ENCODE measurements around the gene DBR1.

Gene DBR1, protein sequence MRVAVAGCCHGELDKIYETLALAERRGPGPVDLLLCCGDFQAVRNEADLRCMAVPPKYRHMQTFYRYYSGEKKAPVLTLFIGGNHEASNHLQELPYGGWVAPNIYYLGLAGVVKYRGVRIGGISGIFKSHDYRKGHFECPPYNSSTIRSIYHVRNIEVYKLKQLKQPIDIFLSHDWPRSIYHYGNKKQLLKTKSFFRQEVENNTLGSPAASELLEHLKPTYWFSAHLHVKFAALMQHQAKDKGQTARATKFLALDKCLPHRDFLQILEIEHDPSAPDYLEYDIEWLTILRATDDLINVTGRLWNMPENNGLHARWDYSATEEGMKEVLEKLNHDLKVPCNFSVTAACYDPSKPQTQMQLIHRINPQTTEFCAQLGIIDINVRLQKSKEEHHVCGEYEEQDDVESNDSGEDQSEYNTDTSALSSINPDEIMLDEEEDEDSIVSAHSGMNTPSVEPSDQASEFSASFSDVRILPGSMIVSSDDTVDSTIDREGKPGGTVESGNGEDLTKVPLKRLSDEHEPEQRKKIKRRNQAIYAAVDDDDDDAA

DNA sequence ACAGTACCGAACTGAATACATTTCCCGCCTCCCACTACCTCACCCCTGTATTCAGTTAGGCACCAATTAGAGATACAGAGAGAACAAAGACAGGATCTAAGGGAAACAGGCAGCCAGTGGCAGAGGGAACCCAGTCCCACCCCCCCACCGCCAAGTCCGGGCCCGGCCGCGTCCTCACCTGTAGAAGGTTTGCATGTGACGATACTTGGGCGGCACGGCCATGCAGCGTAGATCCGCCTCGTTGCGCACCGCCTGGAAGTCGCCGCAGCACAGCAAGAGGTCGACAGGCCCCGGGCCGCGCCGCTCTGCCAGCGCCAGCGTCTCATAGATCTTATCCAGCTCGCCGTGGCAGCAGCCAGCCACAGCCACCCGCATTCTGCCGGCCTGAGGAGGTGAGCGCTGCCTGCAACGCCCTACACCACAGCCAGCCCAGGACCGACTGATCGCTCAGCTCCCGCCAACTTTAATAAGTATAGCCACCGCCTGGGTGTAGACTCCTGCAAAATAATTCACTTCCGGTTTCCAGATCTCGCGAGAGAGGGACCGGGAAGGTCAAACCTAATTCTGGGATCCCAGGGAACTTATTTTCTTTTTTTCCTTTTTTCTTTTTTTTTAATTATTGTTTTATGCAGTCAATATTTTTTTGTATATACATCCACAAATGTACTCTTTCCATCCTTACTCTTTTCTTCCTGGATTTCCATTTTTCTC is at the start of gene DBR1:
Gene DBR1, minus strand, starts transcription at position 501 of the 711 bp plus-strand sequence. Its CDS starts 126 bp downstream, at position 375.
- peak; percentile 90 for DNase-seq

DNA sequence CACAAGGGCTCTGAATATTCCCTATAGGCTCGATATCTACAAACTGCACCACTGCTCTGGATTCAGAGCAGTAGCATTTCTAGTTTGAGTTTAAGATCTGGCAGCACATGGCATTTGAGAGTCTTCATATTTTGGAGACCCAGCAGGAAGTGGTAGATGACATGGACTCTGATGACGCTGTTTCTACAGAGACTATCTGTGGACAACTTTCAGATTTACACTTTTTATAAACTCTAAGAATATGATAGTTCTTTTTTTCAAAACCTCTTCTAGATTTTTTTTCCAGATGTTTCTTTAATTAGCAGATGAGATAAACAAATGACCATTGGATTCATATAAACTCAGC is 48.2 kb upstream of the DBR1 start:
- DNase-seq = peak; percentile 23

DNA sequence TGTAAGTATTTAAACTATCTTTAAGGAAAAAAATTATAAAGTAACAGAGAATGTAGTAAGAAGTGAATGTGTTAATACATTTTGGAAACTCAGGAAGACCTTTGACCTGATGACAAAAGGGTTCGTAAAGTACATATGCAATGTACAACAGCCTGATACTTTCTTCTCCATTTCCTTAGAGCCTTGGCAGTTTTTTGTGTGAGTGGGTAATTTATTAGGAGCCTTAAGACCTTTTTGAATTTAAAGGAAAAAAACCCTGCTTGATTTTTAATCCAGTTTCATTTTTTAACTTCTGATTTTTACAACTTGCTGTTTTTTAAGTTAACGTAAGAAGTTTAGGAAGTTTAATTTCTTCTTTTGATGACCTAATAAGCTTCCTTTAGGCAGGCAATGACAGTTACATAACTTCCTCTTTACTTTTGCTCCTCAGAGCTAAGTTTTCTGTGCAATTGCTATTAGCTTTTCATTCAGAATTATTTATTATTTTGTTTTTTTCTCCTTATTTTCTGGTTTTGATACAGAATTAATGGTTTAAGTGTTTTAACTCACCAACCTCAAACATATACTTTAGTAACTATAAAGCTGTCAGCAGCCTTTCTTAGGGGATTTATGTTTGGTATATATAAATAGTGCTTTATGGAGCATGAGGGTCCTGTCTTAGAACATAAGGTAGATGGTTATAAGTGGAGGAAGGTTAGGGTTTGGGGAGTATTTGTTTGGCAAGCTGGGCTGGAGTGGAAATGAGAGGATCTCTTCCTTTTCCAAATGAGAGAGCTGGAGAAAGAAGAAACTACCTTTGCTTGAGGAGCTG is 47.6 kb upstream of the DBR1 start:
- no peak for DNase-seq

DNA sequence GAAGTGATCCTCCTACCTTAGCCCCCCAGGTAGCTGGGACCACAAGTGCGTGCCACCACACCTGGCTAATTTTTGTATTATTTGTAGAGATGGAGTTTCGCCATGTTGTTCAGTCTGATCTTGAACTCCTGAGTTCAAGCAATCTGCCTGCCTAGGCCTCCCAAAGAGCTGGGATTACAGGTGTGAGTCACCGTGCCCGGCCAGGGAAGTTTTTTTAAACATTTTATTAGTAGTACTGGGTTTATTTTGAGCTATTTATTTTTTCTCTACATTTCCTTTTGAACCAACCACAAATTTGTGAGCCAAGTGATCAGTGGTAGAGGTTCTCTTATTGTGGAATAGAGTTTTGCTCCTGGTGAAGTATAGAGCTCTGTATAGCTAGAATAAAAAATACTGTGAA is 46.1 kb upstream of the DBR1 start:
- no peak for DNase-seq

DNA sequence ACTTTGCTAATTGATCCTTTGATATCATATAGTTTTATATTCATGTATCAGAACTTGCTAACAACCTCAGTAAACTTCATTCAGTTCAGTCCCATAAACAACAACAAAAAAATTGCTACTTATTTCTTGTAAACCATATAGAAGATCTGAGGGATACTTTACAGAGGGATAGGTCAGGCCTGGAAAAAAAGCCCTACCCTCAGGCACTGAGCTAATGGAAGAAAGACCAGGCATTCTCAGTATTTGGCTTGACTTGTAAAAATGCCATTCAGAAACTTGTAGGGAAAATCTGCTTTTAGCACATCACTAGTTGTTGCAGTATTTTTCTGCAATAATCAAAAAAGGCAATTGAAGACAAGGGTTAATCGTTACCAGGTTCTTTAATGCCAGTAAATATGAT is 45.5 kb upstream of the DBR1 start:
- no peak for DNase-seq

DNA sequence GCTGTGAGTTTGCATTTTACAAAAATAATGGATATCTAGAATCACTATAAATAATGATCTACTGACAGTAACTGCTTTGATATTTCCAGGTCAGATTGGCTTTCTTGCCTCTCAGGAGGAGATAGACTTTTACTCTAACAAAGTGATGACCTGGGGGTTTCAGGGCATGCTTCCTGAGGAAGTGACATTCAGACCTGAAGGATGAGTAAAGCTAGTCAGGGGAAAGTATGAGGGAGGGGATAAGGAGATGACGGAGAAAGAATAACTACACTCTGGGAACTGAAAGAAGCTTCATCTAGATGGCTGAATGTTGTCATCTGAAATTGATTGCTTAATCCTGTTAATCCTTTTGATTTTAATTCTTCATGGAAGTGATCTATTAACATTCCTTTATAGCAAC is 44.5 kb upstream of the DBR1 start:
- peak; percentile 56 for DNase-seq

DNA sequence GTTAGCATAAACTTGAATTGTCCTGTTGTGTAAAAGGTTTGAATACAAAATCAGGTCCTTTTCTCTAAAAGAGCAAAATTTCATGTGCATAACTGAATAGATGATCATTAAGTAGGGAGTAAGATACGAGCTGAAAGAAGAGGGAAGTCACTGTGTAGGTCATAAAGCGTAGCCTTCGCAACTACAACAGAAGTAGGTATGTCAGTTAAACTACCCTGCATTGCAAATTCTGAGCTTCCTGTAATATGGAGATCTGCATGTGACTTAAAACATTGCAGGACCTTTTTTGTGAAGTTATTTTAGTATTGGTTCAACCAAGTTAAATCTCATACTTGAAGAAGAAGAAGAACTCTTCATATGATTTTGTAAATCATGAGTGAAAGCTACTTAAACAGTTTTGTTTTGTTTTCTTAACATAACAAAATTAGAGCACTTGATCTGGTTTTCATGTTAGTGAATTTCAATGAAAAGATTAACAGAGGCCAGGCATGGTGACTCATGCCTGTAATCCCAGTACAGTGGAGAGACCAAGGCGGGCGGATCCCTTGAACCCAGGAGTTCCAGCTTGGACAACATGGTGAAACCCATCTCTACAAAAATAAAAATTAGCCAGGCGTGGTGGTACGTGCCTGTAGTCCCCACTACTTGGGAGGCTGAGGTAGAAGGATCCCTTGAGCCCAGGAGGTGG is 38.8 kb upstream of the DBR1 start:
- DNase-seq = no peak

DNA sequence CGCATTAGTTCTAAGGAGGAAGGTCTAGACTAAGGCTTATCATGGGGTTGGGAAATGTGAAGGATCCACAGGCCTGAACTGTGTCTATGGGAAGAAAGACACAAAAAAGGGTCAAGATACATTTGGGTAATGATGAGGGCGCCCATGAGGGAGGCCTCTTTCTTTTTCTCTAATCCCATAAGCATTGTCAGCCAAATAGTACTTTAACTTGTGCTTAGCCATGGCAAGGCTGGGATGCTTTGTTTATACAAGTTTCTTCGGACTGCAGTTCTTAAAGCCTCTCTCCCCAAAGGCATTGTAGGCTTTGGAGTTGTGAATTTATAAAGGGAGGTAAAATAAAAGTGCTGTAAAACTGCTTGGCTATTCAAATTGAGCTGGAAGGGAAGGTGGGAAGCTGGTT is 35.8 kb upstream of the DBR1 start:
- DNase-seq = no peak

DNA sequence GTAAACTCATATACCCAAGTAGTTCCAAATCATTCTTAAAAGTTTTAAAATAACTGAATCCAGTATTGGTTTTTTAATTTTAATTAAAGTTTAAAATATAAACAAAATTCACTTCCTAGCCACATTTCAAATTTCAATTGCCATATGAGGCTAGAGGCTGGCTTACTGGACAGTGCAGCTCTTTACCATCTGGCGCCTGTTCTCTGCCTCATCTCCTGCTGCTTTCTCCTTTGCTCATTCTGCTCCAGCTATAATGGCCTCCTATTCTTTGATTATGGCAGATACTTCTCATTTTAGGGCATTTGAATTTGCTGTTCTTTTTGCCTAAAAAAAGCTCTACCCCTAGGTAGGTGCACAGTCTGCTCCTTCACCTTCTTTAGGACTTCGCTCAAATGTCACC is 31.5 kb upstream of the DBR1 start:
- no peak for DNase-seq

DNA sequence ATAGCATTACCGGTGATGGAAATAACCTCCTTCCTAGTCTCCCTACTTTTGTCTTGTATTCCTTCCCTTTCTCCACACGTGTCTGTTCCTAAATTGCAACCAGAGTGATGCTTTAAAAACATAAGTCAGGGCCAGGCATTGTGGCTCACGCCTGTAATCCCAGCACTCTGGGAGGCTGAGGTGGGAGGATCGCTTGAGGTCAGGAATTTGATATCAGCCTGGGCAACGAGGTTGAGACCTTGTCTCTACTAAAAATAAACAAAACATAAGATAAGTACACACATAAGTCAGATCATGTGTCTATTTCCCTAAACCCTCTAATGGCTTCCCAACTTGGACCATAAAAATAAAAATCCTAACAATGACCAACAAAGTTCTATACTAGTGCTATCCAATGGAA is 30.8 kb upstream of the DBR1 start:
- no peak for DNase-seq

DNA sequence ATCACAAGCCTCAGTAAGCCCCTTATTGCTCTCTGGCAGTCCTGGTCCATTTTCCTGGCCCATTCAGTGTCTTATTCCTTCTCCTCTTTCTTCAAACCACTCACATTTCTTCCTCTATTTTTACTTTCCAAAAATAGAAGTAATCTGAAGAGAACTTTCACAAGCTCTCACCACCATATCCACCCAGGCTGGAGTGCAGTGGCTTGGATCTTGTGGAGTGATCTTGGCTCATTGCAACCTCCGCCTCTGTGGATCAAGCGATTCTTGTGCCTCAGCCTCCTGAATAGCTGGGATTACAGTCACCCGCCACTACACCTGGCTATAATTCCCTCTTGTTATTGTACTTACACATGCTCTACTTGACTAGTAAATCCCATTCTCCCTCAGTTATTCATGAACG is 29.2 kb upstream of the DBR1 start:
- no peak for DNase-seq

DNA sequence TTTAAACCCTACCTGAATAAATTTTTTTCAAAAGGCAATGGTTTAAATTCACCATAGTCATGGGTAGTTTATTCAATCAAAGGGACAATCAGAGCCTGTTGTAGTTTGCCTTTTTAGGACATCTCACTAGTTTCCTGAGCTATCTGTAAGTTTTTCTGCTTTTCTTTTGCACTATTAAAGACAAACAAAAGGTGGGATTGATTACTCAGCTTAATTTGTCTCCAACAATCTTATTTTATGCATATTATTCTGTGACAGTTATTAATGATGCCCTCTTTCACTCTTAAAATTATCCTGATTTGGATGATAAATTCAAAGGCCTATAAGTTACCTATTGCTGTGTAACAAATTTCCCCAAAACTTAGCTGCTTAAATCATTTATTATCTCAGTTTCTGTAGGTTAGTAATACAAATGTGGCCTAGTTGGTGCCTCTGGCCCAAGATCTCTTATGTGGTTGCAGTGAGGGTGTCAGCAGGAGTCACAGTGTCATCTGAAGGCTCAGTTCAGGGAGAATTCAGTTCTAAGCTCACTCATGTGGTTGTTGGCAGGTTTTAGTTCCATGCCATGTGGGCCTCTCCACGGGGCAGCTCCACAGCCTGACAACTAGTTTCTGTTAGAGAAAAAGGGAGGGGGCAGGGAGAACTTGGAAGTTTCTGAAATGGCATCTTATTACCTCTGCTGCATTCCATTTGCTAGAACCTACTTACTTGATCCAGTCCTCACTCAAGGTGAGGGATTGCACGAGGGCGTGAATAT is 28.4 kb upstream of the DBR1 start:
- no peak for DNase-seq

DNA sequence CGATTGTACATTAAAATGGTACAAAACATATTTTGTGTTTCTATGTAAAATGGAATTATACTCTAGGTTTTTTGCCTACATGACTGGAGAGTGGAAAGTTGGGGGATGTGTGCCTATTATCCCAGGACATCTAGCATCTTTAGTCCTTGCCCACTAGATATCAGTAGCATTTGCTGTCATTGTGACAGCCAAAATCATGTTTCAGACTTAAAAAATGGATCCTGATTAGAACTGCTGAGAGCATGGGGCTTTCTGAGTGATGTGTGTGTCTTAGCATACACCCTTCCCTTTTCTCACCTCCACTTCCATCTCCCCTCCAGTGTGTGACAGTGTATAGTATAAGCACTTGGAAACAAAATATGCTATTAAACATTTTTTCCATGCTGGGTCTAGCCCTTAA is 25.7 kb upstream of the DBR1 start:
- DNase-seq = no peak

DNA sequence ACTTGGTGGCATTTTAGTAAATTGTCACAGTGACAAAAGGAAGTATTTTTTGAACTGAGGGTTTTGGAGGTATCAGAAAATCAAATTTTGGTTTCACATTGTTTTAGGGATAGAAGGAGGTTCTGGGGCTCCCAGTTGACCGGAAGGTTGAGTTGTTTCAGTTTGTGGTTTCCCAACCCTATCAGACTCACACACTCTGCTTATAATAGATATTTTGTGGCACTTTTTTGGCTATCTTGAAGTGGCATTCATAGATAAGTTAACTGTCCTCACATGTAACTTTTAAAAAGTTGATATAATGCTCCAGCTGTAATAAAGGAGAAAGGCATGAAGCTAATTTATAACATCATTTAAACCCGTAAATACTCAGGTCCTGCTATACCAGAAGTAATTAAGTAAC is 25.1 kb upstream of the DBR1 start:
- DNase-seq = no peak

DNA sequence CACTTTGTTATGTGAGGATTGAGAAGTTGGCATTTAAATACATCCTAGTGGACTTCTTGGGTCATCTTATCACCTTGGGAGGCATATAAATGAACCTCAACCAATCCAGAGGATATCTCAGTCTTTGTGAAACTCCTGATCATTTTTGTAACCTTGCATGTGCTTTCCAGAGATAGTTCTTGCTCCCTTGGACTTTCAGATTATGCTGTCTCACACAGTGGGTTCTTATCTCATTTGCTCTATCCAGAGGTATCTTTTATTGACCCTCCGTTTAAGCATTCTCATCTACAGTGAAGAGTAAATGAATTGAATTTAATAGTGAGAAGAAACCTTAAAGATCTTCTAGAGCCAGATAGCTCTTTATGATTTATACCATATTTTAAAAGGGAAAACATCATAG is 22.8 kb upstream of the DBR1 start:
- DNase-seq = no peak

DNA sequence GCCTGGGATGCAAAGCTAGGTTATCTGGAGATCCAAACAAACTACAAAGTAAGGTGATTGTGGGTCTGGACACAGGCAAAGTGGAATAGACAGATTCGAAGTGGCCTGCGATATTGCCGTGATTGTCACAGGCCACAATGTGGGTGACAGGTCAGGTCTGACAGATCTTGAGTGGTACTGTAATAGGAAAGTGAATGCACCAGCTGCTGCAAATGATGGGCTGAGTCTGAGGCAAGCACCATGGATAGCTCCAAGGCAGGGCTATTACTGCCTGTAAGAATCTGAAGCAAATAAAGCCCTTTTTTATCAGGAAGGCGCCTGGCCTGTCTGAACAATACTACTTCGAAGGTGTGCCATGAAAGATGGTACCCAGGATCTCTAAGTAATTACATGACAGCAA is 22.3 kb upstream of the DBR1 start:
- DNase-seq = no peak

DNA sequence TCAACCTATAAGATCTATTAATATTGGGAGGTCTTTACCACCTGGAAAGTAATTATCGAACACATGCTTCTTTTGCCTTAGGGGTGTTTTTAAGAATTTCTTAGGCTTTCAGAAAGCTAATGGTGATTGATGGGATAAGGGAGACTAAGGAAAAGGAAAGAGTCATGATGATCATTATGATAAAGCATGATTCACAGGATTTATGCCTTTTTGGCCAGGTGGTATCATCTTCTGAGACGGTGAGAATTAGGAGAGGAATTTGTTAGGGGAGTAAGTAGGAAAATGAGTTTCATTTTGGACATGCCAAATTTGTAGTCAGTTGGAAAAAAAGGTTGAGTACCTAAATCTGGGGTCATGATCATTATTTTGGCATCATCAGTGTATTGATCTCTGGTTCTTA is 21.3 kb upstream of the DBR1 start:
- DNase-seq = no peak

DNA sequence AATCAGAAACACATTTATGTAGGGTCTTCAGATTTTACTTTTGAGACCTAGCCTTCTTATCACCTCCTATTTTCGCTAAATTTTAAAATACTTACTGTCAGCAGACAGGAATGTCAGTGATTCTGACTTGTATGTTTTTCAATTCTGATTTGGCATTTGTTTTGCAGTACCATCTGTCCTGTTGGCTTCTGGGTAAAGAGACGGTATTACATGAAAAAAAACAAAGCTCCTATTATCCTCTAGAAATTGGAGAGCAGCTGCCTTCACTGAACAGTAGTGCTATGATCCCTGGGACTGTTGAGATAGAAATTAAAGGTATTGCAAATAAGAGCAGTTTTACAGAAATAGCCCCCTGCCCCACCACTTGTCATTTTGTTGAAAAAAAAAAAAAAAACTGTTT is 20.8 kb upstream of the DBR1 start:
- DNase-seq = no peak

DNA sequence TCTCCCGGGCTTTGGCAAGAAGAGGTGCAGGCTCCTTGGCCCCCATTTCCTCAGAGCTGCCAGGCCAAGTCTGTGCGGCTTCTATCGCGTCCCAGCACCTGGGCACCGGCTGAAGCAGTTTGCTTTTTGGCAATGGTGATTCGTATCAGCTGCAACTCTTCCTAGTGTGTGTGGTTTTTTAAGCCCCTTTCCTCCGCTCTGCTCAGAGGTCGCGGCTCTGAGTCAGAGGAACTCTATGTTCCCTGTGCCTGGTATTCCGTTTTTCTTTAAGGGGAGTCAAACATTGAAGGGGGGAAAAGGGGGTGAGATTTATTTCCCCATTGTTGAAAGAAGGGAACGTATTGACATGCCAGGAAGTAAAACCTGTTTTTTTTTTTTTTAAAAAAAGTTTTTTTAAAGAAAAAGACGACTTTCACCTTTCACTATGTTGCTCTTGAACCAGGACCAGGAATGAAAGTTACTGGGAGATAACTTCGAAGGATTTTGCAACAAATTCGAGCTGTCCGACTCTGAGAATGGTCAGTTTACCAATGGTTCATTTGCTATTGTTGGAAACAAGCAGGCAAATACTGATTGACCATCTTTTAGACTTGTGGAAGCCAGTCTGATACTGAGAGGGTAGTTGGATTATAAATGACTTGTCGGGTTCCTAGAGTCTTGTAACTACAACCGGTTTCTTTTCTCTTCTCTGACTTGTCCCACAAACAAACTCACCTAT is 13.5 kb upstream of the DBR1 start:
- DNase-seq = no peak

DNA sequence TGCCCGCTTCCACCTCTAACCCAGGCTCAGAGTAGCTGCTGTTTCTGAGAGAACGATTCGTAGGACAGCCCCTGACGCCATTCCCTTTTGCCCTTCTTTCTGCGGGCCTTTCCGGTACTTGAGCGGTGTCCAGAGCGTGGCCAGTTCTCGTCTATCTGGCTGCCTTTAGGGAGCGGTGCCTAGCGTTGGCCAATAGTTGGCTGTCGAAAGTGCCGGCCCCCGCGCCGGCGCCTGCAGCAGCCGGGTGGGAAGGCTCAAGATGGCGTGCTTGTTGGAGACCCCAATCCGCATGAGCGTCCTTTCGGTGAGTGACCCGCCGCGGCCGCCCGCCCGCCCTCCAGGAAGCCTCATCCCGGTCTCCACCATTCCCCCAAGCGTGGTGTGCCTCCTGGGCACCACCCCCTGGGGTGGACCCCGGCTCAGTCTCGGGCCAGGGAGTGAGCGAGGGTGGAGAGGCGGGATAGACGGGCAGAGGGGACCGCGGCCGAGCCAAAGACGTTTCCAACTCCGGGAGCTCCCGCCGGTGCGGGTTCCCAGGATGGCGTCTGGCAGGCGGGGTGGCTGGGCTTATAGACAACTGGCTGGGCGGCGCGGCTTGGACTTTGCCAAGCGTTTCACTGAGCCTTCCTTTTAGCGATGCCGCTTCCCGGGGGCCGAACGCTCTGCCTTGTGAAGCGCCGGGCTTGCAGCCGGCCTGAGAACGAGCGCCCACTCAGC is 12.7 kb upstream of the DBR1 start, which contains the start of gene ARMC8:
Gene ARMC8, plus strand, starts transcription at position 6 of the 717 bp plus-strand sequence. Its CDS starts 254 bp downstream, at position 260.
- DNase-seq = peak; percentile 42

Measured in activated CD4-positive, alpha-beta T cell treated with anti-CD3 and anti-CD28 coated beads, Interleukin-10, Interleukin-2, amounts not matched to agents 100 ng/mL and 50 ng/mL, durations not matched to agents 16 hours and 8 hours (primary cell).